HepG2 (cell line): ENCODE data around the gene BCAS4. TPM values are rescaled to one million over a fixed set of nuclear protein-coding genes. Genes with fewer than 3 reads are reported as not detected.
"Not testable (repeated sequence)": the region's sequence is repeated elsewhere in the genome, so short reads cannot be mapped to it uniquely, and the experiment has no call there.

ENCODE experiments used
- ARID4A ChIP-seq: sonication (generic); formaldehyde crosslinking; IDR thresholded peaks from 2 replicates; pipeline ENCODE4 v1.5.0; 2020; ENCODE audit warnings: mild to moderate bottlenecking, missing genetic modification reagents, borderline replicate concordance
- DMAP1 ChIP-seq: IDR thresholded peaks from 2 replicates; pipeline ENCODE4 v1.6.1; 2016
- ELF3 ChIP-seq: IDR thresholded peaks from 2 replicates; pipeline ENCODE4 v1.6.1; 2016; ENCODE audit warnings: missing genetic modification reagents, missing compliant biosample characterization
- GFI1 ChIP-seq: sonication (generic); formaldehyde crosslinking; IDR thresholded peaks from 2 replicates; pipeline ENCODE4 v1.5.0; 2020; ENCODE audit warnings: missing genetic modification reagents, mild to moderate bottlenecking, borderline replicate concordance
- HDAC1 ChIP-seq: sonication (generic); formaldehyde crosslinking; IDR thresholded peaks from 2 replicates; pipeline ENCODE4 v1.5.1; 2020; ENCODE audit warnings: mild to moderate bottlenecking, missing genetic modification reagents
- MEF2D ChIP-seq: sonication (generic); formaldehyde crosslinking; IDR thresholded peaks from 2 replicates; pipeline ENCODE4 v1.5.1; 2020; ENCODE audit warnings: mild to moderate bottlenecking, missing genetic modification reagents
- TAF1 ChIP-seq: sonication (generic); formaldehyde crosslinking; IDR thresholded peaks from 2 replicates; pipeline ENCODE4 v1.4.0; 2020; ENCODE audit warnings: missing genetic modification reagents
- THAP11 ChIP-seq: IDR thresholded peaks from 2 replicates; pipeline ENCODE4 v1.6.1; 2016; ENCODE audit warnings: missing biosample characterization, missing genetic modification reagents
- TOE1 ChIP-seq: sonication (generic); formaldehyde crosslinking; IDR thresholded peaks from 2 replicates; pipeline ENCODE4 v1.4.0; 2020; ENCODE audit warnings: mild to moderate bottlenecking, missing genetic modification reagents
- USF2 ChIP-seq, 2 experiments: sonication (generic) in 1 of 2; formaldehyde crosslinking in 1 of 2; IDR thresholded peaks; 2 replicates each; pipeline versions ENCODE4 v1.5.1 to v1.6.1; 2011 to 2020; ENCODE audit warnings: borderline replicate concordance in 1 of 2, low read depth in 1 of 2, low read length in 1 of 2, mild to moderate bottlenecking in 1 of 2, missing genetic modification reagents in 1 of 2, moderate library complexity in 1 of 2
- ZFP36L1 ChIP-seq: sonication (generic); formaldehyde crosslinking; IDR thresholded peaks from 2 replicates; pipeline ENCODE4 v1.8.0; 2022; ENCODE audit warnings: mild to moderate bottlenecking, missing genetic modification reagents, moderate library complexity
- ZNF121 ChIP-seq: sonication (generic); formaldehyde crosslinking; IDR thresholded peaks from 2 replicates; pipeline ENCODE4 v1.5.0; 2020; ENCODE audit warnings: mild to moderate bottlenecking, missing genetic modification reagents
- ZNF253 ChIP-seq: sonication (generic); formaldehyde crosslinking; IDR thresholded peaks from 2 replicates; pipeline ENCODE4 v1.8.0; 2022; ENCODE audit warnings: mild to moderate bottlenecking, missing genetic modification reagents, borderline replicate concordance
- ZNF292 ChIP-seq: sonication (generic); formaldehyde crosslinking; IDR thresholded peaks from 2 replicates; pipeline ENCODE4 v1.8.1; 2022; ENCODE audit warnings: mild to moderate bottlenecking, low read depth, missing genetic modification reagents, borderline replicate concordance
- ZNF468 ChIP-seq: sonication (generic); formaldehyde crosslinking; IDR thresholded peaks from 2 replicates; pipeline ENCODE4 v1.8.0; 2022; ENCODE audit warnings: mild to moderate bottlenecking, moderate library complexity, missing genetic modification reagents
- ZNF501 ChIP-seq: sonication (generic); formaldehyde crosslinking; IDR thresholded peaks from 2 replicates; pipeline ENCODE4 v1.5.1; 2020; ENCODE audit warnings: mild to moderate bottlenecking, moderate library complexity, missing genetic modification reagents
- ZNF644 ChIP-seq: IDR thresholded peaks from 2 replicates; pipeline ENCODE4 v1.6.1; 2016; ENCODE audit warnings: low read depth
- ZNF747 ChIP-seq: sonication (generic); formaldehyde crosslinking; IDR thresholded peaks from 2 replicates; pipeline ENCODE4 v1.8.1; 2023; ENCODE audit warnings: missing genetic modification reagents, mild to moderate bottlenecking, borderline replicate concordance
- ZNF788 ChIP-seq: sonication (generic); formaldehyde crosslinking; IDR thresholded peaks from 2 replicates; pipeline ENCODE4 v1.5.0; 2020; ENCODE audit warnings: mild to moderate bottlenecking, missing genetic modification reagents, borderline replicate concordance
- polyA plus RNA-seq, 8 experiments: library from polyadenylated mRNA; depleted of rRNA in 3 of 8; stranded (reverse) in 7 of 8; unstranded in 1 of 8; fragments of >200 nt; fragmentation: Illumina TruSeq in 4 of 8; extraction: Trizol in 4 of 8; gene quantifications; 2 replicates each; pipeline versions ENCODE4 v1.2.1 to v1.2.3, GENCODE V29; 2011 to 2016; ENCODE audit warnings: low read depth in 4 of 8, missing spikeins in 1 of 8, mixed read lengths in 1 of 8; ENCODE audit not compliant: insufficient read depth in 1 of 8
- total RNA-seq, 5 experiments: library from RNA; depleted of rRNA; stranded (reverse); fragments of >200 nt; fragmentation: Illumina TruSeq; extraction: Trizol; gene quantifications; 2 replicates each; pipeline ENCODE4 v1.2.3, GENCODE V29; 2016; ENCODE audit warnings: low read depth in 1 of 5

Gene BCAS4
- total and polyA plus RNA-seq, 2 of the 13 experiments (the other 11 are each of a cell fraction or from before 2014, with no cell fraction given) = 7.2 to 8.0 TPM

- TF ChIP-seq TAF1 (CRISPR knock-in tag) (peak; percentile 28; the same call in 1 of the 2 replicates), TOE1 (CRISPR knock-in tag) (0 out of 2 replicates have a peak, but pooled peaks have one; percentile 29), ZNF292 (CRISPR knock-in tag) (peak; percentile 18; the same call in 1 of the 2 replicates), ZFP36L1 (peak; percentile 88), ZNF253 (peak; percentile 70; the same call in 1 of the 2 replicates), ZNF644 (CRISPR knock-in tag) (peak; percentile 94), ZNF121 (CRISPR knock-in tag) (peak; percentile 82), HDAC1 (peak; percentile 73; the same call in 1 of the 2 replicates), ARID4A (CRISPR knock-in tag) (peak; percentile 67; the same call in 1 of the 2 replicates), THAP11 (CRISPR knock-in tag) (0 out of 2 replicates have a peak, but pooled peaks have one; percentile 9), ZNF501 (CRISPR knock-in tag) (peak; percentile 78), GFI1 (CRISPR knock-in tag) (peak; percentile 75), ZNF788 (peak; percentile 83; the same call in 1 of the 2 replicates), USF2 (CRISPR knock-in tag; IDR thresholded peaks at IDR 0.05; ENCODE audit: borderline replicate concordance) (peak; percentile 29; the same call in 1 of the 2 replicates), DMAP1 (CRISPR knock-in tag) (peak; percentile 77), MEF2D (CRISPR knock-in tag) (peak; percentile 26; the same call in 1 of the 2 replicates), ELF3 (CRISPR knock-in tag) (peak; percentile 35; the same call in 1 of the 2 replicates), ZNF747 (CRISPR knock-in tag) (0 out of 2 replicates have a peak, but pooled peaks have one; percentile 75), ZNF468 (CRISPR knock-in tag) (0 out of 2 replicates have a peak, but pooled peaks have one; percentile 63)
- not testable (repeated sequence) for TF ChIP-seq USF2 (IDR thresholded peaks at IDR 0.05; ENCODE audit: low read depth, low read length)
These were observed 31.1 kb upstream of the BCAS4 start (continued) for GRCh38 chr20:50763550-50764458.
